NCI-H1930 (cell line): ENCODE results near the gene BORCS5.
"Not testable (repeated sequence)": the region's sequence is repeated elsewhere in the genome, so short reads cannot be mapped to it uniquely, and the experiment has no call there.

Experiments
- DNase-seq, 2 experiments: peaks; one replicate each; lab custom pipeline; 2025; lab: John Stamatoyannopoulos, UW

BORCS5 gene

GRCh38 chr12:12488296-12488695, 131.4 kb downstream of the BORCS5 start:
- DNase-seq = no peak

- DNase-seq = no peak
Observed at GRCh38 chr12:12488823-12489550, 132.1 kb downstream of the BORCS5 start.

DNA sequence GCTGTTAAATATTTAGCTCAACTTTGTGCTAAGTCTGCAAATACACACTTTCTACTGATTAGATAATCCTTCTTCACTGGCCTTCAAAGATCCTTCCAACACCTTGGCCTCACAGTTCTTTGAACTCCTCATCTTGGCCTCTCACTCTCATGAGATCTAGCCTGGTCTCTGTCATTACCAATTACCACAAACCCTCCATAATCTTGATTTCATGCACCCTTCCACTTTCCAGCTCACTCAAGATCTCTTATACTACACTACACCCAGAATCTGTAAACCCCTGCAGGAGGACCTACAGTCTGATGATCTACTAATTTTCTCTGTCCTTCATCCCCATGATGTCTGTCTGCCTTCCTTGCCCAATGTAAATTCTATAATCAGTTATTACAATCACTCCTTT, 134.7 kb downstream of the BORCS5 start:
- no peak for DNase-seq

DNA sequence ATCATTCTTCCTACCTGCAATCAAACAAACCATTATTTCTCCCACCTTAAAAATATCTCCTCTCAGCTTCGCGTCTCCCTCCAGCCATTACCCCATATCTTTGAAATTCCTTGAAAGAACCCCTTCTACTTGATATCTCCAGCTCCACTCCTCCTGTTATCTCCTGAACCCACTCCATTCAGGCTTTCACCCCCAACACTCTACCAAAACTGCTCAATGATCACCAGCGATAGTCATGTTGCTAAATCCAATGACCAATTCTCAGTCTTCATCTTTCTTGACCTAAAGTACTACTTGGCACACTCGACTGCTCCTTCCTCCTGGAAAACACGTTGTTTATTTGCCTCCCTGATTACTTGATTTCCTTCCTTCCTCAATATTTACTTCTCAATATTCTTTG, 135.7 kb downstream of the BORCS5 start:
- DNase-seq = no peak

- no peak for DNase-seq
Observed at GRCh38 chr12:12495536-12495935, 138.7 kb downstream of the BORCS5 start.

DNA sequence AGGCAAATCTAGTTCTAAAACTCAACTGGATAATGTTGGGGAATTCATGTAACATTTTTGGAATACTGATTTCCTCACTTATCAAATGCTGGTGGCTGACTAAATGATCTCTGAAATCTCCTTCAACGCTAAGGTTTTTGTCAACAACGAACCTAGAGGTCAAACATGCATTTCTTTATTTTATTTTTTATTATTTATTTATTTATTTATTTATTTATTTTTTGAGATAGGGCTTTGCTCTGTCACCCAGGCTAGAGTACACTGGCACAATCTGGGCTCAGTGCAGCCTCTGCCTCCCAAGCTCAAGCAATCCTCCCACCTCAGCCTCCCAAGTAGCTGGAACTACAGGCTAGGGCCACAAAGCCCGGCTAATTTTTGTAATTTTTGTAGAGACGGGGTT, 141.3 kb downstream of the BORCS5 start:
- DNase-seq = no peak

DNA sequence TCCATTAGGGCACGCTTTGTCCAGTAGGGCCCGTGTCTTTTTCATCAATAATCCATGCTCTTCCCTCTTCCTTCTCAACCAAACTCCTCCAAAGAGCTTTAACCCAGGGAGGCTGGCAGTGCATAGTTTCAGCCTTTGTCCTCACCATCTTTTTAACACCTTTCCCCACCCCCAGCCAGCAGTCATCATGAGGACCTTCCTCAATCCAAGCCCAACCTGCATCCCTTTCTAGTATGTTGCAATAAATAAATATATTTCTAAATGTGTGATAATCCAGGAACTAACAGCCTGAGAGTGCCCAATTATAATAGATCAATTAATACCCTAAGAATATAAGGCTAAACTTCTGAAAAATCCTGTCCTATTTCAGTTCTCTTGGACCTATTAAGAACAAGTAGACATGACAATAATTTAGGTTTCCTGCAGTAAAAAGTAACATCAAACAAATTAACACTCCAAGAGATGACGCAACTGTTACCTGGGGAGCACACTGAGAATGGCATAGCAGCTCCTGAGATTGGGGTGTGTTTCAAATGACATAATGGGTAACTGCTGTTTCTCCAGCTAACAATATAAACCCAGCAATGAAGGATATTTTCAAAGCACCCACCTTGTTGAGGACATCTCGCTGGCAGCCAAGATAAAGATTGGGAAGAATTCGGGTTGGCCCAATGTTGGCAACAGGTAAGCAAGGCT, 143.2 kb downstream of the BORCS5 start:
- no peak for DNase-seq

DNA sequence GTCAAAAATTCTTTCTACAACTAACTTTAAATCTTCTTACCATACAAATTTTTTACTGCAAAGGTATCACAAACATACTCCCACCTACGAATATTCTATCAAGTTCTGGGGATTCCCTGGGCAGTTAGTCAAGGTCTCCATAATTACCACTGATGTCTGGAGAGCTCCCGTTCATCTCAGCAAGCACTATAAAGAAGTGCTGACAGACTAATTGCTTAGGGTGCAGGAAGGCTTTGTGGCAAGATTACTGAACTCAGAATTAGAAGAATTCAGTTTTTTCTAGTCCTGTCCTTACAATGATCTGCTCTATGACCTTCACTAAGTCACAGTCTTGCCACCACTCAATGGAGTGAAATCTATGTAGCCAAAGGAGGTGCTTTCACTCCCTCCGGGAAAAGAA, 144.2 kb downstream of the BORCS5 start:
- DNase-seq = no peak

DNA sequence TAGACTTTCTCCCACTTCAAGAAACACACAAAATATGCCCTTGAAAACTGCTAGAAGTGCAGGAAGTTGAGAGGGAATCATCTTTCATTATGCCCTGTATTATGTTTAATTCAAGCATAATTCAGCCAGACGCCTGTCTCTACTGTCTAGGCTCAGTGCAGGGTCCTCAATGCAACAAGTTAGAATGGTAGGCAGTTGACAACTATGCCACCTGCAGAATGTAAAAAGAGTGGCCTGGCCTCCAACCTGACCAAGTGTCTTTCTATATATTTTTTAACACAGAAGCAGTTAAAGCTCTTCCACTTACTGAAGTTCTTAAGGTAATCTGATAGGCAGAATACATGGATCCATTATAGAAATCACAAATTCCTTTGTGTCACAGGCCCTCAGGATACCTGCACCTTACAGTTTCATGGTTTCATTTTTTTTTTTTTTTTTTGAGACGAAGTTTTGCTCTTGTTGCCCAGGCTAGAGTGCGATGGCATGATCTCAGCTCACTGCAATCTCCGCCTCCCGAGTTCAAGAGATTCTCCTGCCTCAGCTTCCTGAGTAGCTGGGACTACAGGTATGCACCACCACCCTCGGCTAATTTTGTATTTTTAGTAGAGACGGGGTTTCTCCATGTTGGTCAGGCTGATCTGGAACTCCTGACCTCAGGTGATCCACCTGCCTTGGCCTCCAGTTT, 145.4 kb downstream of the BORCS5 start:
- DNase-seq = not testable (repeated sequence)

GRCh38 chr12:12502815-12503151, 145.9 kb downstream of the BORCS5 start:
- DNase-seq = no peak

DNA sequence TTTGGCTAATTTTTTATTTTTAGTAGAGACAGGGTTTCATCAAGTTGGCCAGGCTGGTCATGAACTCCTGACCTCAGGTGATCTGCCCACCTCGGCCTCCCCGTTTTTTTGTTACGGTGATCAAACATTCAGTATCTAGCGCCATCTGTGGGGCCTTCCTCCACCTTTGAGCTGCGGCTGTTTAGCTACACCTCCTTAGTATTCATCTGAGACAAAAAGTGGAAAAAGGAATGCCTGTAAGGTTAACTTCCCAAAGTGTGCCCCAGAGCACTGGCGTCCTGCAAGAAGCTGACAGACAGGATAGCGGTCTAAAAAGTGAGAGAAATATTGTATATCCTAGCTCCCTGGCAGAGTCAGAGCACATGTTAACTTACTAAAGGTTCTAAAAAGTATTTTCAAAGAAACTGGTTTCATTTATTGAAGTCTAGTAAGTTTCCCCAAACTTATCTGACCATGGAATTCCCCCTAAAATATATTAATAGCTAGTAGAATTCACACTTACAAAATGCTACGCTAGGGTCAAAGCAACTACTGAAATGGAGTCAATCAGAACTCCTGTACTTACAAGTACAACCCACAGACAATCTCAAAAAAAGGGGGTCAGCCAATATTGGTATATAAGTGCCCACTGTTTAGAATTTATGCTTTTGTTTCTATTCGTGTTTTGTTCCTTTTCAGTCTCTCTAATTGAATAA, 146.7 kb downstream of the BORCS5 start:
- no peak for DNase-seq

GRCh38 chr12:12505544-12506495, 148.9 kb downstream of the BORCS5 start:
- DNase-seq = no peak

DNA sequence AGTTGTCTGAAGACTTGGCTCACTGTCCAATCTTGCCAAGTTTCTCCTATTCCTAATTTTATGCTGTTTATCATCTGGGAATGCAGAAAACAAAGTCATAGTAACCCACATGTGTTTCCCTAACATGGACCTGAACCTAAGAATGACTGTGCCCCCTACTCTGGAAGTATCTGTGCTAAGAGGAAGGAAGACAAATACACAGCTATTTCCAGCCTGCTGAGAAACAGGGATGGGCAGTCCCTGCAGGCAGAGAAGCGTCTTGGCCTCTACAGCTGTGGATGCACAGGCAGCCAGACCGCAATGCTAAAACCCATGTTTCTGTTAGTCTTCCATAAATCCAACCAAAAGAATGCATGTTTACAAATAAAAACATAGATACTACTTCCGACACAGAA, 149.6 kb downstream of the BORCS5 start:
- DNase-seq = no peak

DNA sequence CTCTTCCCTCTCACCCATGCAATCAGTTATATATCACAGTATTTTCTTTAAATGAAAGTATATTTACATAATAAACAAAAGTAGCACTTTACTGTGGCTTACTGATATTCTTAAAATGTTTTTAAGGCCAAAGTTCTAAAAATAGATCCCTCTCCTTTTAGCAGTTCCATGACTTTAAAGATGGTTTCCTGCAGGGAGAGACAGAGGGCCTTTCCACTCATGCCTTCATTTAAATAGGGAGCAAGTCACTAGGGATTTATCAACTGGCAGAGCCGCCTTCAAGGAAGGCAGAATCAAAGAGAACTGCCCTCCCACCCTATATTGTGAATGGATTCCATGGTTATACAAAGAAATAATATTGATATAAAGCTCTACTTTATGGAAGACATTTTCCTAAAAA, 150.2 kb downstream of the BORCS5 start:
- DNase-seq = no peak

DNA sequence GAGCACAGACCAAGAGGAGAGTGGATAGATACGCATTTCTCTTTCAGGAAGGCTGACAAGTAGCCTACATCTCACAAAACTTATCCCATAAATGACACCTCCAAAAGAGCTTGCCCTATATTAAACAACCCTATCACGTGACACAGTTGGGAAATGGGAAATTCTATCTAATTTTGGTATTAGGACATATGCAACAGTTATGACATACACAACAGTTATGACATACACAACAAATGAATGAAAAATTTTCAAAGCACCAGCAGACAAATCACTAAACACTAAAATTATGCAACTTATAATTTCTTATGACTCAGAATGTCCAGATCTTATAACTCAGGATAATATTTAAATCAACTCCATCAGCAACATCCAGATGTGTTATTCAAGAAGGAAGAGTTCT, 151.7 kb downstream of the BORCS5 start:
- no peak for DNase-seq

DNA sequence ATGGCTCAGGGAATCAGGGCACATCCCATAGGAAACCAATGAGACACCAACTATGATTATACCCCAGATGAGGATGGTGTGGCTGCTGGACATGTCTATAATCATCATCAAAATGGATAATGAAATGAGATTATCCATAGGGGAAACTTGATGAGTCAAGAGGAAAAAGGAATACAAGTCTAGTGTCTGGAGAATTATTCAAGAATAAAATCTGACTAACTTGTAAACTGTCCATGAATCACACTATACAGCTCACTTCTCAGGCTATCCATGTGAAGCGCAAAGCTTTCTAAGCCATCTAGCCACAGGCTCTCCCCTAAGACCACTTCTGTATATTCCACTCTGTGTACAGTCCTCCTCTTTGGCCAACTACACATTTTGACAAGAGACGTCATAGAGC, 153.3 kb downstream of the BORCS5 start:
- DNase-seq = no peak

DNA sequence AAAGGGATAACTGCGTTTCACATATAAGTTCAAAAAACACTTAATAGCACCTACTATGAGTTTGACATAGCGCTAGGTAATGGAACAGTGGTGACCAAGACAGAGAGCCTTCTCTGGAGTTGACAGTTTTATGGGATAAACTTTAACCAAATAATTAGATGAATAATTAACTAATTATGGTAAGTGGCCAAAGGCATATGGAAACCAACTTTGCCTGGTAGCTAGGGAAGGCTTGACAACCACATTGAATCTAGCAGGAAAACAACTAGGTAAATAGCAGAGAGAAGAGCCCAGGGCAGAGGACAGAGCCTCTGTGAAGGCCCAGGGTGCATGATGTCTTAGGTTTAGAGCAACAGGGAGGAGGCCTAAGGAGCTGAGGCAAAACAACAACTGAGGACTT, 153.7 kb downstream of the BORCS5 start:
- DNase-seq = no peak

DNA sequence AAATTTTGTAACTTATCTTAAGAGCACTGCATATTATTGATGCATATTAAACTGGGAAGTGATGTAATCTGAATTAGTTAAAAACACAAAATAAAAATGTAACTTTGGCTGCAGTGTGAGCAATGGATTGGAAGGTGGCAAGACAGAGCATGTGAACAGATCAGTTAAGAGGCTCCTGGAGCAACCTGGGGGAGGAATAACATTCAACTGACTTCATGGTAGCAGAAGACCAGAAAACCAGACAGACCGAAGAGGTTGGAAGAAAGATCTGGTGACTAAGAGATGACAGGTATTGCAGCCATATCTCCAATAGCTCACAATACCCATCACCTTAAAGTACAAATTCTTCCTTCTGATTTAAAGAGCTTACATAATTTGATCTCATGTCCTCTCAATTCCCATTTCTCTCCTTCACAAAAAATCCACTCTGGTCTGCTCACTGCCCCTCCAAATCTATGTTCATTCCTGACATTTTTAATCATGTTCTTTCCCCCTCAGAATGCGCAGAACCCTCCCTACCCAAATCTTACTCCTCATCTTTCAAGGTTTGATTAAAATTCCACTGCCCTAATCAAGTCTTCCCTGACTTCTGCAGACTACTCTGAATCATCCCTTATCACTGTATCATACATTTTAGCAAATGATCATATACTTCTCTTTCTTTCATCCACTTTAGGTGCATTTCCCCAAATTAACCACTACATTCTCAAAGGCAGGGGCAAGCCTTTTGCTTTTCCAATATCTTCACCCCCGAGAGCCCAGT, 154.3 kb downstream of the BORCS5 start:
- no peak for DNase-seq

DNA sequence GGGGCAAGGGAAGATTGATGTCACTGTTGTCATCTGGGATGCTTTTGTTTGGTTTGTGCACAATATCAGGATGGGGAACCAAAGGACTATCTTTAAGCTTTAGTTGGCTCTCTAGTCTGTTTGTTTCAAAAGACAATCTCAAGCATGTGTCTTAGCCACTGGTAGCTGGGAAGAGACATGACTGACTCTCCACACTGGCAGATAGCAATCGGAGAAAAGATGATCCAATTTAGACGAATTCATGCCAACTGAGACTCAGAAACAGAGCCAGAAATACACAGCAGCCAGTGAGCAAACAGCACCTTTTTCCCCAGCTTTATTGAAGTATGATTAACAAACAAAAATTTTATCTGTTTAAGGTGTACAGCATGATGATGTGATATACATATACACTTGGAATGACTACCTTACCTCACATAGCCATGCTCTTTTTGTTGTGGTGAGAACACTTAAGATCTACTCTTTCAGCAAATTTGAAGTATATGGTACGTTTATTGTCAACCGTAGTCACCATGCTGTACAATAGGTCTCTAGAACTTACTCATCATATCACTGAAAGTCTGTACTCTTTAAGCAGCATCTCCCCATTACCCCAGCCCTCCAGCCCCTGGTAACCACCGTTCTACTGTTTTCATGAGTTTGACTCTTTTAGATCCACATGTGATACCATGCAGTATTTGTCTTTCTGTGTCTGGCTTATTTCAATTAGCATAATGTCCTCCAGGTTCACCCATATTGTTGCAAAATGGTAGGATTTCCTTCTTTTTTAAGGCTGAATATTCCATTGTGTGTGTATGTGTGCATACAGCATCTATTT, 155.2 kb downstream of the BORCS5 start:
- no peak for DNase-seq

- DNase-seq = no peak
Observed at GRCh38 chr12:12513416-12514006, 156.6 kb downstream of the BORCS5 start.
